HG03045 (cell line): Measurements from ENCODE around the gene OTOF.

Experiments used
- ATAC-seq: cut with Tn5 transposase; IDR thresholded peaks from one replicate; pipeline ENCODE4 v1.9.1; 2021; ENCODE audit warnings: mild to moderate bottlenecking, moderate library complexity; ENCODE audit not compliant: unreplicated experiment

OTOF gene

DNA sequence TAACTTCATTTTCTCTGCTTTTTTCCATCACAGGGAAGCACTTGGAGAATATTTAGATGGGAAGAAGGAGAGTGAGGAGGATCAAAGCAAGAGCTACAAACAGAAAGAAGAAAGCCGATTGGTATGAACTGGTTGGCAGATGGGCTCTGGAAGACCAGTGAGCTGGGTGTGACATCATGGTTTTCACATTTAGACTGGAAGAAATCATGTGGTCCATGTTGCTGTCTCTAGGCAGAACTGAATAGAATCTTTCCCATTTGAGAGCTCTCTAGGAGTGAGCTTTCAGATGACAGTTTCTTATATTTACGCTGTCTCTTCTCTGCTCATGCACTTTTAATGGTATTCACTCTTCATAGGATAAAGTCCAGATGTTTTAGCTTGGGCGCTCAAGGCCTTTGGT is 63.6 kb downstream of the OTOF start:
- ATAC-seq: no peak

DNA sequence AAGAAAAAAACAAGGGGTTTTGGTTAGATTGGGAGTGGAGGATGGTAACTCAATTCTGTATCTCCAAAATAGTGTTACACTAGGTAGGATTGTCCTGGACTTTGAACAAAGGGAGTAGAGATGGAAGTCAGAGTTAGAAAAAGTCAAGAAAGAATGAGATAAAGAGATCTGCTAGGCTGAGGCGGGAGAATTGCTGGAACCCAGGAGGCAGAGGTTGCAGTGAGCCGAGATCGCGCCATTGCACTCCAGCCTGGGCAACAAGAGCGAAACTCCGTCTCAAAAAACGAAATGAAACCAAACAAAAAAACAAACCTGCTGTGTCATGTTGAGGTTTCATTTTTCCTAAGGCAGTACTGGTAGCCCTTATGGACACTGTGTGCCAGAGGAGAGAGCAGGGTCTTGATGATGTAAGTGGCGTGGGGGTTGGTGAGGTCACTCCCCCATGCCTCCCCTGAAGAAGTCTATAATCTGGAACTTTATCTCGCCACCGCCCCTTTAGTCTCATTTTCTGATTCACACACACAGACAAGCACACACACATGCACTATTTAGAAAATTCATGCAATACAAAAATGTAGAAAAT is 65.7 kb downstream of the OTOF start:
- no peak for ATAC-seq

DNA sequence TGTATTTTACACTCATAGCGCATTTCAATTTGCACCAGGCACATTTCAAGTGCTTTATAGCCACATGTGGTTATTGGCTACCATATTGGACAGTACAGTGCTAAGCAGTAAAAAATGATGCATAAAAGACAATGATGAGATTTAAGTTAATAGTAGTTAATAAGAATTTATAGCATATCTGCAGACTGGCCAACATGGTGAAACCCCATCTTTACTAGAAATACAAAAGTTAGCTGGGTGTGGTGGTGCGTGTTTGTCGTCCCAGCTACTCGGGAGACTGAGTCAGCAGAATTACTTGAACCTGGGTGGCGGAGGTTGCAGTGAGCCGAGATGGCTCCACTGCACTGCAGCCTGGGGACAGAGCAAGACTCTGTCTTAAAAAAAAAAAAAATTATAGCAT is 66.5 kb downstream of the OTOF start:
- no peak for ATAC-seq

DNA sequence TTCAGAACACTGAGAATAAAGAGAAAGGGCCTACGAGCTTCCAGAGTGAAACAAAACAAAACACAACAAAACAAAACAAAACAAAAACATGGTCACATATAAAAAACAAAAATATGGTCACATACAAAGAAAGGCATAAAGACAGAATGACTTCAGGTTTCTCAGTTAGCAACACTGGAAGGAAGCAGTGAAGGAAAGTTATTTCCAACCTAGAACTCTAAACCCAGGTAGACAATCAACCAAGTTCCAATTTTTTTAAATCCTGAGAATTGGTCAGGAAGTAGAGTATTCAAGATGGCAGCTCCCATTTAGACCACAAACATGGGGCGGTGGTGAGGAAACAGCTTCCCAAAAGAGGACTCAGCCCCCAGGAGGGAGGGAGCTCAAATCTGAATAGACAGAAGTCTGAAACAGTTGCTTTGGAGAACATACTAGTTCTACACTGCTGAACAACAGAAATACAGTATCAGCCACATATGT is 67.1 kb downstream of the OTOF start:
- no peak for ATAC-seq

DNA sequence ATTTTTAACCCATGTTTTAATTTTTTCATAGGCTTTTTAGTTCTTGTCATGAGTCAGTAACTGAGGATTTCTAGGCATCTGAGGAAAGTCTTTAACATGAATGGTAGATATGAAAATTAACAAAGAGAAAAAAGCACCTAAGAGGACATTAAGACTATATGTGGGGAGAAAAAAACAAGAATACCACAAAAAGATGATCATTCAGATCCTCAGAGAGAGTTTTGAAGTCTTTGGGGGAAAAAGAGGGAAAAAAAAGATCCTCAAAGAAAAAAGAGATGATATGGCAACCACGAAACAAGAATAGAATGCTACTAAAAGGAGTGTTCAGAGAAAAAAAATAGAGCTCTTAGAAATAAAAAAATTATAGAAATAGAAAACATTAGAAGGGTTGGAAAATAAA is 68.1 kb downstream of the OTOF start:
- no peak for ATAC-seq

DNA sequence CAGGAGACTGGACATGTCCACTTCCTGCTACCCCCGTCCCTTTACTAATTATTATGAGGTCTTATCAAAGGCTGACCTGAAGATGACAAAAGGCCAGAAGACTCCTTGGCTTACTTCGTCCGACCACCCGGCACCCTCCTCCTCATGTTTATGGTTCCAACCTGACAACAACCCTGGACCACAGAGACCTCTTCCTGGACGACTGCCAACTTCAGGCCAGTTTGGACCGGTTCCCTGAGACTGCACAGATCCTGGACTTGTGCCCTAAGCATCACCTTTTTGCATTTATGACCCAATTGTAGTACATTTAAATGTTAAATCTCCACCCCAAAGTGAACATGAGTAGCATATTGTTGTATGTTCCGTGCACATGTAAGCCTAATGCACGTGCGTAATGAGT is 70.4 kb downstream of the OTOF start:
- ATAC-seq: no peak
